ENCODE measurements around the gene PRKCD. TPM values are rescaled to one million over a fixed set of nuclear protein-coding genes. Genes with fewer than 3 reads are reported as not detected.
A peak's percentile ranks its signal among the peaks of the same experiment; 100 is the strongest.

Gene PRKCD
- total RNA-seq (10 to 100 TPM in 2 of 4 donors, 1 to 10 TPM in 2; 3.5 to 12.1 (median 10.5) TPM), polyA plus RNA-seq (100 to 1,000 TPM in 1 of 3 donors, 10 to 100 TPM in 2; 46.3 to 169 (median 94.9) TPM)

GRCh38 chr3:53160660-53161449 is at the start of gene PRKCD:
Gene PRKCD (plus strand): TSS chr3:53161209. CDS start chr3:53178423, 17,214 bp downstream.
- DNase-seq: peak; percentile 93
- Histone ChIP-seq H3K27me3 (peaks cover 0 to 7% (median 0%) of the 10 kb centered on the region in 3 donors), H3K4me3 (peak within 1 kb of the TSS; percentile 57 to 97 (median 70)), H3K9me3 (no peaks in the 10 kb centered on the region), H3K4me1 (peaks cover 0 to 38% (median 20%) of the 10 kb centered on the region in 4 donors), H3K27ac (peak within 1 kb of the TSS; percentile 69 to 86 (median 80)), H3K36me3 (no peaks in the 10 kb centered on the region)
- TF ChIP-seq CTCF (IDR thresholded peaks at IDR 0.05) (peak in 3 of 4 experiments; percentile 45 to 71 (median 60)), EP300 (IDR thresholded peaks at IDR 0.05) (no peak), POLR2A (IDR thresholded peaks at IDR 0.05) (no peak), POLR2AphosphoS5 (IDR thresholded peaks at IDR 0.05) (peak; percentile 31 to 71 (median 58))
- intact Hi-C loops (cut with DNase I): loop anchor here (2.0 kb wide), 3 partner anchors 30 to 50 kb away; partner anchors contain the start of gene RFT1
- 0 to 1% methylated on average over 88 of the region's 88 CpGs for WGBS, 2 donors

GRCh38 chr3:53111822-53112221 is 49.2 kb upstream of the PRKCD start:
- Histone ChIP-seq H3K27ac (peak overlapping the region in 3 of 4 donors; percentile 76 to 82 (median 82)), H3K36me3 (peaks cover 2 to 28% (median 4%) of the 10 kb centered on the region in 4 donors), H3K4me1 (peaks cover 0 to 51% (median 43%) of the 10 kb centered on the region in 4 donors), H3K27me3 (no peaks in the 10 kb centered on the region), H3K9me3 (no peaks in the 10 kb centered on the region), H3K4me3 (no peak overlapping the region)
- intact Hi-C loops (cut with DNase I): loop anchor here (2.0 to 10.0 kb wide), 2 partner anchors 49 to 603 kb away; partner anchors contain the start of gene PRKCD
- no peak for DNase-seq
- 80 to 84% methylated on average over 3 of the region's 3 CpGs for WGBS, 2 donors
- TF ChIP-seq POLR2A (IDR thresholded peaks at IDR 0.05): no peak
- no peak for TF ChIP-seq EP300 (IDR thresholded peaks at IDR 0.05)
- TF ChIP-seq POLR2AphosphoS5 (IDR thresholded peaks at IDR 0.05): no peak
- no peak for TF ChIP-seq CTCF (IDR thresholded peaks at IDR 0.05)

GRCh38 chr3:53113293-53114010 is 47.6 kb upstream of the PRKCD start:
- Histone ChIP-seq H3K36me3 (peaks cover 12 to 44% (median 16%) of the 10 kb centered on the region in 4 donors), H3K4me3 (no peak overlapping the region), H3K27me3 (no peaks in the 10 kb centered on the region), H3K4me1 (peaks cover 0 to 51% (median 43%) of the 10 kb centered on the region in 4 donors), H3K9me3 (no peaks in the 10 kb centered on the region), H3K27ac (peak overlapping the region; percentile 37 to 82 (median 79))
- DNase-seq: peak; percentile 86
- TF ChIP-seq POLR2A (IDR thresholded peaks at IDR 0.05) (no peak), POLR2AphosphoS5 (IDR thresholded peaks at IDR 0.05) (peak in 3 of 4 donors; percentile 60 to 72 (median 62)), EP300 (IDR thresholded peaks at IDR 0.05) (peak in 1 of 4 donors; percentile 29), CTCF (IDR thresholded peaks at IDR 0.05) (no peak)
- WGBS, 2 donors: 92 to 96% methylated on average over 1 of the region's 1 CpG
- intact Hi-C loops (cut with DNase I): loop anchor here (1.0 to 10.0 kb wide), 2 partner anchors 83 to 601 kb away; no protein-coding TSS in a partner anchor

DNA sequence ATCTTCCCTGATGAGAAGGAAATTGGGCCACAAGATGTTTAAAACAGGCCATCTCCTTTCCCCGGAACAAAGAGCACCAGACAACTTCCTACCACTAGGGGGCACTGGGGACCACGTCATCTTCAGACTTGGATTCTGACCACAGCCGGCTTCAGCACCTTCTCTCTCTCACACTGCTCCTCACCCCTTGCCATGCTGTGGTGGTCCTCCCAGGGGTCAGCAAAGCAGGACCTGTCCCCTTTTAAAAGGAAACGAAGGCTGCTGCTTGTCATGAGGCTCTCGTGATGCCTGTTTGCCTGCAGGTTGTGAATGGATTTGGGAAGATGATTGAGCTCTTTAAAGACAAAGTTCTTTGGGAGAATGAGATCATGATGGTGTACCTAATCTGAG is 47.0 kb upstream of the PRKCD start:
- H3K4me3 ChIP-seq: no peak overlapping the region
- peak; percentile 92 for DNase-seq
- TF ChIP-seq CTCF (IDR thresholded peaks at IDR 0.05): peak; percentile 92 to 99 (median 94)
- TF ChIP-seq POLR2A (IDR thresholded peaks at IDR 0.05): no peak
- H3K27ac ChIP-seq: peak overlapping the region; percentile 37 to 82 (median 79)
- no peaks in the 10 kb centered on the region for H3K9me3 ChIP-seq
- H3K4me1 ChIP-seq: peaks cover 0 to 50% (median 43%) of the 10 kb centered on the region in 4 donors
- H3K27me3 ChIP-seq: no peaks in the 10 kb centered on the region
- peaks cover 15 to 45% (median 20%) of the 10 kb centered on the region in 4 donors for H3K36me3 ChIP-seq
- WGBS, 2 donors: 11 to 15% methylated on average over 5 of the region's 5 CpGs
- intact Hi-C loops (cut with DNase I): loop anchor here (1.0 to 10.0 kb wide), 2 partner anchors 82 to 601 kb away; no protein-coding TSS in a partner anchor

All from sigmoid colon (tissue), 7 donors.